K562 (cell line): Measurements from ENCODE around the gene RELA. TPM values are rescaled to one million over a fixed set of nuclear protein-coding genes. Genes with fewer than 3 reads are reported as not detected.
A peak's percentile ranks its signal among the peaks of the same experiment; 100 is the strongest.

Experiments used
- IFI16 ChIP-seq: fragments of 250-450 bp; sonication (Bioruptor Pico); IDR thresholded peaks from 2 replicates; pipeline ENCODE4 v2.1.2; 2022; ENCODE audit warnings: mild to moderate bottlenecking, inconsistent platforms
- KAT7 ChIP-seq: sonication (generic); formaldehyde crosslinking; IDR thresholded peaks from 2 replicates; pipeline ENCODE4 v1.8.0; 2022; ENCODE audit warnings: missing genetic modification reagents, mild to moderate bottlenecking, borderline replicate concordance
- MTF1 ChIP-seq: fragments of 250-450 bp; sonication (Bioruptor Pico); IDR thresholded peaks from 2 replicates; pipeline ENCODE4 v1.9.0; 2021; ENCODE audit warnings: moderate library complexity, mild to moderate bottlenecking, inconsistent platforms, borderline replicate concordance
- NR4A1 ChIP-seq, 2 experiments: fragments of 250-450 bp in 1 of 2; fragments of 450-650 bp in 1 of 2; sonication (Bioruptor Pico) in 1 of 2; IDR thresholded peaks; 2 replicates each; pipeline versions ENCODE4 v1.4.0 to v1.6.1; 2016 to 2020; ENCODE audit warnings: mild to moderate bottlenecking in 2 of 2, missing compliant biosample characterization in 1 of 2, missing genetic modification characterization in 1 of 2, moderate library complexity in 1 of 2
- SIRT6 ChIP-seq: IDR thresholded peaks from one replicate; pipeline ENCODE4 v1.6.1; 2012; ENCODE audit warnings: low read depth, mild to moderate bottlenecking, control low read depth, inconsistent platforms, low read length, moderate library complexity
- SMAD4 ChIP-seq: fragments of 250-450 bp; sonication (Bioruptor Pico); conservative IDR thresholded peaks from 2 replicates; pipeline ENCODE4 v1.8.0; 2021; ENCODE audit warnings: inconsistent platforms, mild to moderate bottlenecking, moderate library complexity
- SREBF2 ChIP-seq: sonication (generic); formaldehyde crosslinking; IDR thresholded peaks from 2 replicates; pipeline ENCODE4 v1.4.0; 2020; ENCODE audit warnings: mild to moderate bottlenecking, missing genetic modification reagents
- polyA plus RNA-seq, 8 experiments: library from polyadenylated mRNA; depleted of rRNA in 4 of 8; stranded (reverse) in 5 of 8; unstranded in 3 of 8; fragments of >200 nt; fragmentation: Nextera tagmentation in 2 of 8; fragmentation: Illumina TruSeq in 1 of 8; extraction: Ambion mirVana in 2 of 8; extraction: Trizol in 1 of 8; gene quantifications; 2 replicates each; pipeline versions ENCODE4 v1.2.1 to v1.2.3, GENCODE V29; 2011 to 2014; ENCODE audit warnings: inconsistent platforms in 1 of 8, missing spikeins in 1 of 8
- total RNA-seq, 7 experiments: library from RNA; depleted of rRNA in 6 of 7; stranded (reverse); fragments of >200 nt in 6 of 7; fragmentation: Illumina TruSeq in 2 of 7; extraction: Trizol in 2 of 7; gene quantifications; 2 replicates each; pipeline versions ENCODE4 v1.2.1 to v1.2.3, GENCODE V29; 2011 to 2021; ENCODE audit warnings: low replicate concordance in 1 of 7
- TF ChIP-seq, protein P1 (sequence below), 2 experiments: fragments of 450-650 bp in 1 of 2; sonication (generic) in 1 of 2; formaldehyde crosslinking in 1 of 2; IDR thresholded peaks in 1 of 2; conservative IDR thresholded peaks in 1 of 2; 2 replicates each; pipeline versions ENCODE4 v1.6.1 to v1.8.1; 2016 to 2023; ENCODE audit warnings: mild to moderate bottlenecking in 2 of 2, moderate library complexity in 2 of 2, inconsistent platforms in 1 of 2, missing genetic modification reagents in 1 of 2
- TF ChIP-seq, protein P2 (sequence below): conservative IDR thresholded peaks from 2 replicates; pipeline ENCODE4 v1.6.1; 2011; ENCODE audit warnings: low read depth, mild to moderate bottlenecking, low read length; ENCODE audit not compliant: control insufficient read depth
- TF ChIP-seq, protein P3 (sequence below): fragments of 250-450 bp; sonication (Bioruptor Pico); IDR thresholded peaks from 2 replicates; pipeline ENCODE4 v1.8.0; 2022; ENCODE audit warnings: inconsistent platforms, mild to moderate bottlenecking, moderate library complexity, borderline replicate concordance
- TF ChIP-seq, protein P4 (sequence below), 2 experiments: fragments of 450-650 bp in 1 of 2; sonication (generic) in 1 of 2; formaldehyde crosslinking in 1 of 2; IDR thresholded peaks; 2 replicates each; pipeline versions ENCODE4 v1.7.1 to v1.9.0; 2016 to 2022; ENCODE audit warnings: inconsistent platforms in 1 of 2, mild to moderate bottlenecking in 1 of 2, missing genetic modification reagents in 1 of 2

The RELA gene
- total and polyA plus RNA-seq, 9 of the 15 experiments (the other 6 are each of a cell fraction or from before 2014, with no cell fraction given) = 6.0 to 67.4 (median 20.6) TPM

DNA sequence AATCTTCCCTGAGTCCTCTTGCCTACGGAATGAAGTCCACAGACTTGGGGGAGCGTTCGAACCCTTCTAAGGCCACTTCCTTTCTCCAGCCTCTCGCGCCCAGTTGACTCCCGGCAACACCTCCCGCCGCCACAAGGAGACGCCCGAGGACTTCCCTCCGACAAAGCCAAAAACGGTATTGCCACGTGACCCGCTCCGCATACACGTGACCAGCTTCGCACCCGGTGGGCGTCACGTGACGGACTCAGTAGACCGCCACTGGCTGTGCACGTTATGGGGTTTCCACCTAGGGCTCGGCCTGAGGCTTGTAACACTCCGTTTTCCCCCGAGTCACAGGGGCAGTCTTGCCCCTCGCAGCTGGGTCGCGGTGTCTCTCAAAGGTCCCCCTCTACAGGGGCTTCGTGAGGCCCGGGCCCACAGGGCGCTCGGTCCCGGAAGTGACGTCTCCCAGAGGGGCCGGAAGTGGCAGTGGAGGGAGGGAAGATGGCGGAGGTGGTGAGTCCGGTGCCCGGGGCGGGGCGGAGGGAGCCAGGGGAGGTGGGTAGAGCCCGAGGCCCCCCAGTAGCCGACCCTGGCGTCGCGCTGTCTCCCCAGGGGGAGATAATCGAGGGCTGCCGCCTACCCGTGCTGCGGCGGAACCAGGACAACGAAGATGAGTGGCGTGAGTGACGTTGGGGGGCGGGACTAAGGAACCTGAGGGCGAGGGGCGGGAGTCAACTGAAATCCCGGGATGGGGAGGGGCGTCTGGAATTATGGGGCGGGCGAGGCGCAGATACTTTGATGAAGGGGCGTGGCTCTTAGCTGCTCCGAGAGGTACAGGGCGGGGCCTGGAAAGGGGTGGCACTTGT, 49.3 kb upstream of the RELA start, which contains the start of gene KAT5 (continued):
- TF ChIP-seq, protein P1, sequence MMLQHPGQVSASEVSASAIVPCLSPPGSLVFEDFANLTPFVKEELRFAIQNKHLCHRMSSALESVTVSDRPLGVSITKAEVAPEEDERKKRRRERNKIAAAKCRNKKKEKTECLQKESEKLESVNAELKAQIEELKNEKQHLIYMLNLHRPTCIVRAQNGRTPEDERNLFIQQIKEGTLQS (IDR thresholded peaks at IDR 0.05) = peak; percentile 86
- TF ChIP-seq, protein P1 (CRISPR knock-in tag; conservative IDR thresholded peaks at IDR 0.05) = peak; percentile 78; the same call in 1 of the 2 replicates
- no peak for TF ChIP-seq SIRT6
- peak; percentile 77; the same call in 1 of the 2 replicates for TF ChIP-seq KAT7 (CRISPR knock-in tag)
- TF ChIP-seq, protein P2, sequence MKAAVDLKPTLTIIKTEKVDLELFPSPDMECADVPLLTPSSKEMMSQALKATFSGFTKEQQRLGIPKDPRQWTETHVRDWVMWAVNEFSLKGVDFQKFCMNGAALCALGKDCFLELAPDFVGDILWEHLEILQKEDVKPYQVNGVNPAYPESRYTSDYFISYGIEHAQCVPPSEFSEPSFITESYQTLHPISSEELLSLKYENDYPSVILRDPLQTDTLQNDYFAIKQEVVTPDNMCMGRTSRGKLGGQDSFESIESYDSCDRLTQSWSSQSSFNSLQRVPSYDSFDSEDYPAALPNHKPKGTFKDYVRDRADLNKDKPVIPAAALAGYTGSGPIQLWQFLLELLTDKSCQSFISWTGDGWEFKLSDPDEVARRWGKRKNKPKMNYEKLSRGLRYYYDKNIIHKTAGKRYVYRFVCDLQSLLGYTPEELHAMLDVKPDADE = peak; percentile 79
- TF ChIP-seq, protein P3, sequence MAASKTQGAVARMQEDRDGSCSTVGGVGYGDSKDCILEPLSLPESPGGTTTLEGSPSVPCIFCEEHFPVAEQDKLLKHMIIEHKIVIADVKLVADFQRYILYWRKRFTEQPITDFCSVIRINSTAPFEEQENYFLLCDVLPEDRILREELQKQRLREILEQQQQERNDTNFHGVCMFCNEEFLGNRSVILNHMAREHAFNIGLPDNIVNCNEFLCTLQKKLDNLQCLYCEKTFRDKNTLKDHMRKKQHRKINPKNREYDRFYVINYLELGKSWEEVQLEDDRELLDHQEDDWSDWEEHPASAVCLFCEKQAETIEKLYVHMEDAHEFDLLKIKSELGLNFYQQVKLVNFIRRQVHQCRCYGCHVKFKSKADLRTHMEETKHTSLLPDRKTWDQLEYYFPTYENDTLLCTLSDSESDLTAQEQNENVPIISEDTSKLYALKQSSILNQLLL = peak; percentile 36; the same call in 1 of the 2 replicates
- TF ChIP-seq SMAD4 (CRISPR knock-in tag) = peak; percentile 85
- TF ChIP-seq, protein P4, sequence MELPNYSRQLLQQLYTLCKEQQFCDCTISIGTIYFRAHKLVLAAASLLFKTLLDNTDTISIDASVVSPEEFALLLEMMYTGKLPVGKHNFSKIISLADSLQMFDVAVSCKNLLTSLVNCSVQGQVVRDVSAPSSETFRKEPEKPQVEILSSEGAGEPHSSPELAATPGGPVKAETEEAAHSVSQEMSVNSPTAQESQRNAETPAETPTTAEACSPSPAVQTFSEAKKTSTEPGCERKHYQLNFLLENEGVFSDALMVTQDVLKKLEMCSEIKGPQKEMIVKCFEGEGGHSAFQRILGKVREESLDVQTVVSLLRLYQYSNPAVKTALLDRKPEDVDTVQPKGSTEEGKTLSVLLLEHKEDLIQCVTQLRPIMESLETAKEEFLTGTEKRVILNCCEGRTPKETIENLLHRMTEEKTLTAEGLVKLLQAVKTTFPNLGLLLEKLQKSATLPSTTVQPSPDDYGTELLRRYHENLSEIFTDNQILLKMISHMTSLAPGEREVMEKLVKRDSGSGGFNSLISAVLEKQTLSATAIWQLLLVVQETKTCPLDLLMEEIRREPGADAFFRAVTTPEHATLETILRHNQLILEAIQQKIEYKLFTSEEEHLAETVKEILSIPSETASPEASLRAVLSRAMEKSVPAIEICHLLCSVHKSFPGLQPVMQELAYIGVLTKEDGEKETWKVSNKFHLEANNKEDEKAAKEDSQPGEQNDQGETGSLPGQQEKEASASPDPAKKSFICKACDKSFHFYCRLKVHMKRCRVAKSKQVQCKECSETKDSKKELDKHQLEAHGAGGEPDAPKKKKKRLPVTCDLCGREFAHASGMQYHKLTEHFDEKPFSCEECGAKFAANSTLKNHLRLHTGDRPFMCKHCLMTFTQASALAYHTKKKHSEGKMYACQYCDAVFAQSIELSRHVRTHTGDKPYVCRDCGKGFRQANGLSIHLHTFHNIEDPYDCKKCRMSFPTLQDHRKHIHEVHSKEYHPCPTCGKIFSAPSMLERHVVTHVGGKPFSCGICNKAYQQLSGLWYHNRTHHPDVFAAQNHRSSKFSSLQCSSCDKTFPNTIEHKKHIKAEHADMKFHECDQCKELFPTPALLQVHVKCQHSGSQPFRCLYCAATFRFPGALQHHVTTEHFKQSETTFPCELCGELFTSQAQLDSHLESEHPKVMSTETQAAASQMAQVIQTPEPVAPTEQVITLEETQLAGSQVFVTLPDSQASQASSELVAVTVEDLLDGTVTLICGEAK (IDR thresholded peaks at IDR 0.05) = peak; percentile 99
- TF ChIP-seq, protein P4 (CRISPR knock-in tag; IDR thresholded peaks at IDR 0.05) = no peak
- TF ChIP-seq MTF1 (CRISPR knock-in tag) = 0 out of 2 replicates have a peak, but pooled peaks have one; percentile 70
- TF ChIP-seq IFI16 (CRISPR knock-in tag) = 0 out of 2 replicates have a peak, but pooled peaks have one; percentile 22
- peak; percentile 90 for TF ChIP-seq NR4A1 (CRISPR knock-in tag; IDR thresholded peaks at IDR 0.05)
- peak; percentile 76 for TF ChIP-seq NR4A1 (tag; IDR thresholded peaks at IDR 0.05)
- no peak for TF ChIP-seq SREBF2 (CRISPR knock-in tag)
